Natural killer cell (primary cell): ENCODE results near the gene KCTD21. TPM values are rescaled to one million over a fixed set of nuclear protein-coding genes. Genes with fewer than 3 reads are reported as not detected.

Experiments
- ATAC-seq, 3 donors: fragments of 150-1000 bp in 2 of 3; fragments of 200-7000 bp in 1 of 3; cut with Tn5 transposase; 1 replicate in 1 of 3; 2 replicates in 2 of 3; pipeline ENCODE4 v1.10.0; 2021; ENCODE audit warnings: mild to moderate bottlenecking in 2 of 3, moderate library complexity in 2 of 3
- DNase-seq, 2 donors: peaks; one replicate each; pipeline versions ENCODE4 v3.0.0 to v3.0.0-alpha.2; 2013 to 2021; ENCODE audit warnings: mixed read lengths in 1 of 2
- H3K27ac ChIP-seq: one replicate; pipeline ENCODE4 v1.5.1; 2013; ENCODE audit warnings: mild to moderate bottlenecking, low read length
- H3K27me3 ChIP-seq: one replicate; pipeline ENCODE4 v1.6.1; 2013; ENCODE audit warnings: low read length; ENCODE audit not compliant: control insufficient read depth, insufficient read depth
- H3K36me3 ChIP-seq: one replicate; pipeline ENCODE4 v1.6.1; 2013; ENCODE audit warnings: low read length; ENCODE audit not compliant: control insufficient read depth, insufficient read depth
- H3K4me1 ChIP-seq: one replicate; pipeline ENCODE4 v1.6.1; 2013; ENCODE audit warnings: low read length; ENCODE audit not compliant: control insufficient read depth, insufficient read depth
- H3K4me3 ChIP-seq: one replicate; pipeline ENCODE4 v1.5.1; 2013; ENCODE audit warnings: low read length
- H3K9me3 ChIP-seq: one replicate; pipeline ENCODE4 v1.6.1; 2013; ENCODE audit warnings: low read length; ENCODE audit not compliant: control insufficient read depth, insufficient read depth
- H3K27ac Mint-ChIP-seq, 2 donors: one replicate each; pipeline ENCODE4 v1.8.0; 2022; ENCODE audit warnings: mild to moderate bottlenecking in 2 of 2, mixed read lengths in 2 of 2, moderate library complexity in 1 of 2
- H3K27me3 Mint-ChIP-seq, 2 donors: one replicate each; pipeline ENCODE4 v1.8.0; 2022; ENCODE audit warnings: low read depth in 2 of 2, mixed read lengths in 2 of 2
- H3K36me3 Mint-ChIP-seq: one replicate; pipeline ENCODE4 v1.8.0; 2022; ENCODE audit warnings: mixed read lengths
- H3K4me1 Mint-ChIP-seq, 2 donors: one replicate each; pipeline ENCODE4 v1.8.0; 2022; ENCODE audit warnings: mixed read lengths in 2 of 2
- H3K4me3 Mint-ChIP-seq: one replicate; pipeline ENCODE4 v1.8.0; 2022; ENCODE audit warnings: mild to moderate bottlenecking, moderate library complexity, mixed read lengths
- H3K9me3 Mint-ChIP-seq, 2 donors: one replicate each; pipeline ENCODE4 v1.8.0; 2022; ENCODE audit warnings: mixed read lengths in 2 of 2
- WGBS: methylation state at CpG from one replicate; pipeline ENCODE4 v1.1.7; 2013; ENCODE audit warnings: missing lambda C conversion rate; ENCODE audit not compliant: insufficient coverage; 5-methylcytosine and 5-hydroxymethylcytosine counted together
- intact Hi-C: fragments of 100-400 bp; cut with micrococcal nuclease; formaldehyde crosslinking; loops from one replicate; pipeline ENCODE4 v1.14.2; 2022
- total RNA-seq, 4 donors: library from RNA; stranded (reverse); fragments of 120-200 nt in 1 of 4; gene quantifications; one replicate each; pipeline versions ENCODE4 v1.2.3 to v1.2.4, GENCODE V29; 2013 to 2022
- TF ChIP-seq, protein P1 (sequence below): fragments of 200-600 bp; IDR thresholded peaks from one replicate; pipeline ENCODE4 v1.8.0; 2022; ENCODE audit warnings: antibody characterized with exemption

The KCTD21 gene
- total RNA-seq, 3 donors from 2014 or later (not counting 1 experiment from before 2014, with no cell fraction given): 1.7 to 2.7 (median 2.2) TPM

DNA sequence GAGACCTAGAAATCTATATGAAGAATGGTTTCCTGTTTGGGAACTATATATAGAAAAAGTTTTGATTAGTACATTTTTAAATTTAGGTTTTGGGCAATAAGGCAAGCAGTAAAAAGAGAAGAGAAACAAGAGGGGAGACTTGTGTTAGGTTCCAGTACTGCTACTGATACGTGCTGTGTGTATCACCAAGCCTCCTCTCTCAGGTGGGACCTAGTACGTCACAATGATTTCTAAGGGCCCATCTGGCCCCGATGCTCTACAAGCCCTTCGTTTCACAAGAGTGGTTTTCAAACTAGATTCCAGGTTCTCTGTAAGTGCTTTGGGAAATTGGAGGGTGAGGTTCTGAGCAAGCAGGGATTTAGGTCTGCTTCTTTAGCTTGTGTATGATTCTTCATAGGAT lies 39.5 kb upstream of the KCTD21 start:
- Mint-ChIP-seq H3K27ac (no peak overlapping the region), H3K9me3 (no peaks in the 10 kb centered on the region), H3K4me1 (no peaks in the 10 kb centered on the region), H3K27me3 (no peaks in the 10 kb centered on the region), H3K4me3 (no peak overlapping the region), H3K36me3 (no peaks in the 10 kb centered on the region)
- ATAC-seq (no peak), DNase-seq (no peak)
- Histone ChIP-seq H3K4me1 (no peaks in the 10 kb centered on the region), H3K4me3 (no peak overlapping the region), H3K9me3 (no peaks in the 10 kb centered on the region), H3K36me3 (peaks cover under 1% of the 10 kb centered on the region), H3K27me3 (no peaks in the 10 kb centered on the region), H3K27ac (no peak overlapping the region)
- TF ChIP-seq, protein P1, sequence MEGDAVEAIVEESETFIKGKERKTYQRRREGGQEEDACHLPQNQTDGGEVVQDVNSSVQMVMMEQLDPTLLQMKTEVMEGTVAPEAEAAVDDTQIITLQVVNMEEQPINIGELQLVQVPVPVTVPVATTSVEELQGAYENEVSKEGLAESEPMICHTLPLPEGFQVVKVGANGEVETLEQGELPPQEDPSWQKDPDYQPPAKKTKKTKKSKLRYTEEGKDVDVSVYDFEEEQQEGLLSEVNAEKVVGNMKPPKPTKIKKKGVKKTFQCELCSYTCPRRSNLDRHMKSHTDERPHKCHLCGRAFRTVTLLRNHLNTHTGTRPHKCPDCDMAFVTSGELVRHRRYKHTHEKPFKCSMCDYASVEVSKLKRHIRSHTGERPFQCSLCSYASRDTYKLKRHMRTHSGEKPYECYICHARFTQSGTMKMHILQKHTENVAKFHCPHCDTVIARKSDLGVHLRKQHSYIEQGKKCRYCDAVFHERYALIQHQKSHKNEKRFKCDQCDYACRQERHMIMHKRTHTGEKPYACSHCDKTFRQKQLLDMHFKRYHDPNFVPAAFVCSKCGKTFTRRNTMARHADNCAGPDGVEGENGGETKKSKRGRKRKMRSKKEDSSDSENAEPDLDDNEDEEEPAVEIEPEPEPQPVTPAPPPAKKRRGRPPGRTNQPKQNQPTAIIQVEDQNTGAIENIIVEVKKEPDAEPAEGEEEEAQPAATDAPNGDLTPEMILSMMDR: no peak
- WGBS: 80% methylated on average over 4 of the region's 4 CpGs
- intact Hi-C loops: no loop called here

DNA sequence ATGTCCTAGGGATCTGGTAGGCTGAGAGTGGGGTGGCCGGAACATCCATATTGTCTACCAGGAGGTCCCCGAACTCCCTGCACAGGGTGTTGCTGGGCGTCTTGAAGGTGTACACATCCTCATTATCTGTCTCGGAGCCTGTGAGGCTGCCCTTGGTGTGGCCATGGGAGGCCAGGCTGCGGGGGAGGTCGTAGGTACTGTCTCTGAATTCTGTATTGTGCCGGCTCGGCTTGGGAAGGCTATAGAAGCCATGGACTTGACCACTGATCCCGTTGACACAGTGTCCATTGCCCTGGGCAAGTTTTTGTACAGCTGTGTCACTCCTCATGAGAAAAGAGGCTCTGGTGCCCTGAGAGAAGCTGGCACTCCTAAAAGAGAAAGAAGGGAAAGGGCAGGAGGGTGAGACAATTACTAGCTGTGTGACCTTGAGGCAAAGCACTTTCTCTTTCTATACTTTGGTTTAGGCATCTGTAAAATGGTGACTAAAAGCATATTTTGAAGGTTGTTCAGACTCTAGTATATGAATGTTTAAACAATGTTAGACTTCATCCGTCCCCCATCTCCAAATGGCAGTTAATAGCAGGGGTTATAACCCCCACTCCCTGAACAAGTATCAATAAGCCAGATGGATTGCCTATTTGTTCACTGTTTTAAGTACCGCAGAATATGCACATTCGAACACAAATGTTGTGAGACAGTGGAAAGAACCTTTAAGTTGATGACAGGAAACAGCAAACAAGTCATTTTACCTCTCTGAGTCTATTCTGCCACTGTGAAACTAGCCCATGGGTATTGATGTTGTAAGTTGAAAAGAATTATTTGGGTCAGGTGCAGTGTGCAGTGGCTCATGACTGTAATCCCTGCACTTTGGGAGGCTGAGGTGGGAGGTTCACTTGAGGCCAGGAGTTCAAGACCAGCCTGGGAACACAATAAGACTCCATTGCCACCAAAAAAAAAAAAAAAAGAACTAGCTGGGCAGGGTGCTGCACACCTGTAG lies 38.6 kb upstream of the KCTD21 start:
- H3K4me1 ChIP-seq: no peaks in the 10 kb centered on the region

DNA sequence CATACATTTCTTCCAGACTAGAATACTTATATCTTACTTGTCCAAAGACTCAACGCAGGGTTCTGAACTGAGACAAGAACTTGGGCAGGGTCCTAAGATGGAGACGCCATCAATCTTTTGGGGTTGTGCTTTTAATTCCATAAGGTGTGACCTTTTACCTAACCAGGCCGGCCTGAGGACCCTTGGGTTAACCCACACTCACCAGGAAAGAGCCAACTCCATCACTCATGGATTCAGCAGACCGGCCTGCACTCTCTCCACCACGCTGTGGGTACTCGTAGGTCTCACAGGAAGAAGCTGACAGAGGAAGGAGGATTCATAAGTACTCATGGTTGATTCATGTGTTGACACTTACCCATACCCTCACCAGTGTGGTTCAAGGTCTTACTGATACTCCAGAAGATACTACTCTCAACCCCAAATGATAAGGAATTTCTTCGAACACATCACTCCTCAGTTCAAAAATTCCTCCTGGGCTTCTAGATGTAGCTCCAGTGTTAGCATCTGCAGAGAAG lies 36.5 kb upstream of the KCTD21 start:
- H3K27ac ChIP-seq: no peak overlapping the region
- ATAC-seq: no peak
- no peaks in the 10 kb centered on the region for H3K27me3 ChIP-seq
- 100% methylated on average over 3 of the region's 7 CpGs for WGBS
- Mint-ChIP-seq H3K36me3 (no peaks in the 10 kb centered on the region), H3K4me1 (no peaks in the 10 kb centered on the region), H3K4me3 (no peak overlapping the region), H3K9me3 (no peaks in the 10 kb centered on the region), H3K27me3 (no peaks in the 10 kb centered on the region), H3K27ac (no peak overlapping the region)
- intact Hi-C loops: no loop called here
- no peak overlapping the region for H3K4me3 ChIP-seq
- TF ChIP-seq, protein P1: no peak
- H3K9me3 ChIP-seq: no peaks in the 10 kb centered on the region
- no peak for DNase-seq
- H3K4me1 ChIP-seq: no peaks in the 10 kb centered on the region
- H3K36me3 ChIP-seq: peaks cover 8% of the 10 kb centered on the region

More for the DNA sequence above, 38.6 kb upstream of the KCTD21 start:
- Histone ChIP-seq H3K27ac (no peak overlapping the region), H3K9me3 (no peaks in the 10 kb centered on the region), H3K4me3 (no peak overlapping the region), H3K36me3 (peaks cover 4% of the 10 kb centered on the region), H3K27me3 (no peaks in the 10 kb centered on the region)
- intact Hi-C loops: no loop called here
- TF ChIP-seq, protein P1: no peak
- no peaks in the 10 kb centered on the region for H3K9me3 Mint-ChIP-seq
- no peaks in the 10 kb centered on the region for H3K36me3 Mint-ChIP-seq
- DNase-seq: no peak
- H3K4me3 Mint-ChIP-seq: no peak overlapping the region
- no peak for ATAC-seq
- no peak overlapping the region for H3K27ac Mint-ChIP-seq
- no peaks in the 10 kb centered on the region for H3K27me3 Mint-ChIP-seq
- H3K4me1 Mint-ChIP-seq: no peaks in the 10 kb centered on the region
- WGBS: 88% methylated on average over 12 of the region's 12 CpGs
